Loucy (cell line): ENCODE results near the gene SIX4.

Experiments
- CTCF ChIP-seq: fragments of 200-600 bp; sonication (generic); conservative IDR thresholded peaks from 2 replicates; pipeline ENCODE4 v1.5.1; 2014; ENCODE audit warnings: mild to moderate bottlenecking, antibody characterized with exemption, low read length
- EZH2phosphoT487 ChIP-seq: fragments of 200-600 bp; IDR thresholded peaks from 2 replicates; pipeline ENCODE4 v1.6.1; 2018; ENCODE audit warnings: antibody characterized with exemption, mild to moderate bottlenecking, moderate library complexity, borderline replicate concordance

DNA sequence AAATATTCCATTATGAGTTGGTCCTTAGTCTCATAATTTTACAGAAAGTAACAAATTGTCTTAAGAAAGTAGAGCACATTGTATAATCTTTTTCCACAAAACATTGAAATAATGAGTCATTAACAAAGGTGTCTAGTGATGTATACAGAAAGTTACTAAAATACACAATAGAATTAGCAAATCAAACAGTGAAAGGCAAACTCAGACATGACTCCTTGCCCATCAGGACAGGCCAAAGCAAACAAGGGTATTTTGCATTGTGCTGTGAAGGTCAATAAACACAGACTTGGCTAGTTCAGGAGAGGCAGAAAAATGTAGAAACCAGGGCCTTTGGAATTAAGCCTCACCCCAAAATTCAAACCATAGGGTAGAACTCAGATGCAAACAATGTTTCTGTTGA lies 37.3 kb downstream of the SIX4 start:
- TF ChIP-seq CTCF (no peak), EZH2phosphoT487 (no peak)
